HG03469 (cell line): ENCODE measurements around the gene NTN1.

Source experiments
- ATAC-seq: cut with Tn5 transposase; IDR thresholded peaks from one replicate; pipeline ENCODE4 v1.9.1; 2021; ENCODE audit warnings: mild to moderate bottlenecking, moderate library complexity, moderate number of reproducible peaks; ENCODE audit not compliant: unreplicated experiment

Gene NTN1

DNA sequence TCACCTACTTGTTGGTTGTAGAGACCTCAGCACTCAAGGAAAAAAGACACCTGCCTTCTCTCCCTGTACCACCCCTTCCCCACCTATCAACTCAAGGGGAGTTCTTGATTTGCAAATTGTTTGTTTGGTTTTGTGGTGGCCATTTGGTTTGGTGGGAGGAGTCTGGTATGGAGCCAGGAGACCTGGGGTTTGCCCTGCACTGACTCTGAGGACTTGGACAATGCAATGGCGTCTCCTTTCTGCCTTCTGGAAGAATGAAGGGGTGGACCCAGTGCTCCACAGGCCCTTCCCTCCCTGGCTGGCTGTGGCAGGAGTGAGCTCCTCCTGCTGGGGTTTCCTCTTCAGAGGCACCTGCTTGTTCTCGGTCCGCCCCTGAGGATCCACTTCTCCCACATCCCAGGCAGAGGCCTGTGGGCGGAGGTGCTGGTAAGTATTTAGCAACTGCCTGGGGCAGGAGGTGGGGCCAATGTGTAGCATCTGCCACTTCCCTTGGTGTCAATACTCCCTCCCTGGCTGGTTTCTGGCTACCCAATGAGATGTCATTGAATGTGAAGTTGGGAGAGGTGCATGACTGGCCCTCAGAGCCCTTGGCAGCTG lies 164.5 kb downstream of the NTN1 start:
- ATAC-seq = no peak

DNA sequence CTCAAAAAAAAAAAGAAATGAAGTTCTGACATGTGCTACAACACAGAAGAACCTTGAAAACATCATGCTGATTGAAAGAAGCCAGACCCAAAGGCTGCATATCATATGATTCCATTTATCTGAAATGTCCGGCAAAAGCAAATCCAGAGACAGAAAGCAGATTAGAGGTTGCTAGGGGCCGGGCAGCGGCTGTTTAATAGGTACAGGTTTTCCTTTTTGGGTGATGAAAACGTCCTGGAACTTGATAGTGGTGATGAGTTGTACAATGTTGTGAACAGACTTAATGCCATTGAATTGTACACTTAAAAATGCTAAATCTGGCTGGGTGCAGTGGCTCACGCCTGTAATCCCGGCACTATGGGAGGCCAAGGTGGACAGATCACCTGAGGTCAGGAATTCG lies 166.5 kb downstream of the NTN1 start:
- ATAC-seq = no peak

DNA sequence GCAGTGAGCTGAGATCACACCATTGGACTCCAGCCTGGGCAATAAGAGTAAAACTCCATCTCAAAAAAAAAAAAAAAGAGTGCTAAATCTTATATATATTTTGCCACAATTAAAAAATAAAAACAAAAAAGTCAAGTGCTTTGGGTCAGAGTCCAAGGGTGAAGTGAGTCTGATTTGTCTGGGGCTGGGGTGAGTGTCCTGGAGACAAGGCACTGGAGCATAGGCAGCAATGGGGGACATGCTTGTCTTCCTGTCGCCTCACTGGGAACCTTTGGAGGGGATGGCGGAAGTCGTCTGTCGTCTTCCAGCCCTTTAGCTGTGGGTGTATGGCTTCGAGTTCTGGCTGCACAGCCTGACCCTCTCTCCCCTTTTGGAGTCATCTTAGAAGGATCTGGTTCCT lies 167.1 kb downstream of the NTN1 start:
- no peak for ATAC-seq

- ATAC-seq = no peak
Observed at GRCh38 chr17:9189870-9190269, 168.6 kb downstream of the NTN1 start.

- no peak for ATAC-seq
Observed at GRCh38 chr17:9192010-9192409, 170.7 kb downstream of the NTN1 start.

DNA sequence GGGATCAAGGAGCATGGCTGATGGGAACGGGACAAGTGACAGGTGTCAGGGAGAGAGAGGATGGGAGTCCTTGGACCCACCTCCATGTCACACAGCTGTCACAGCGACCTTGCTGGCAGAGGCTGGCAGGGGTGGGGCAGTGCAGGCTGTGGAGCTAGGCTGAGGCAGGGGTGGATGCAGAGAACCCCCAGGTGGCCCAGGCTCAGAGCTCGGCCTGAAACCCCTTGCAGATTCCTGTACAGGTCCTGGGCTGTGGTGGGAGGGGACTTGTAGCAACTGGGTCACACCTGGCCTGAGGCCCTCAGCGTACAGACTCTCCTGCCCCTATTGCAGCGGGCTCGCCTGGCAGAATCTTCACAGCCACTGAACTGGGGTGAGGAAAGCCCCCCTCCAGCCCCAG lies 174.1 kb downstream of the NTN1 start:
- no peak for ATAC-seq

DNA sequence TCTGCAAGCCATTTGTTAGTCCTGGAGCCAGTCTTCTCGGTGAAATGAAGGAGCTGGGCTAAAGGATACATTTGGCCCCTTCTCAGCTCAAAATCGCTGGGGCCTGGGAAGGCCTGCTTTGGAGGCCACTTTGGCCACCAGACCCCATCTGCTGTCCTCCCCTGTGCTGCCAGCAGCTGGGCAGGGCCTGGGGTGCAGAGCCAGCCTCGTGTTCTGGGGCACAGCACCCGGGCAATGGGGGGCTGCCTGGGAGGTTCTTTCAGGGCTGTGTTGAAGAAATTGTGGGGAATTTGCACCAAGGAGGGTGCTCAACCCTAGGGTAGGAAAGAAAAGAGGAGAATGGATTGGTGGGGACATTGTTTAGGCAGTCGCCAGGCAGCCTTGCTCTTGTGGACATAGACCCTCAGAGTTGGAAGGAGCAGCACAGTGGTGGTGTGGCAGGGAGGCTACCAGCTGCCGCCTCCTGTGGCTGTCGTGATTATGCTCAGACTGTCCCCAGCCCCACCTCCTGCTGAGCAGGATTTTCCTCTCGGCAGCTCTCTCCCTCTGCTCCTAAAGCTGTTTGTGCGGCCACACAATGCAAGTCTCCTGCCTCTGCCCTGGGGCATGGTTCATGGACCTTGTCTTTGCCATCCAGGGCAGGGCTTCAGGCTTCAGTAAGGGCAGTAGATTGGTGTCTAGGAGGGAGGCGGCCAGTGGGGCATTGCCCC lies 174.8 kb downstream of the NTN1 start:
- no peak for ATAC-seq

DNA sequence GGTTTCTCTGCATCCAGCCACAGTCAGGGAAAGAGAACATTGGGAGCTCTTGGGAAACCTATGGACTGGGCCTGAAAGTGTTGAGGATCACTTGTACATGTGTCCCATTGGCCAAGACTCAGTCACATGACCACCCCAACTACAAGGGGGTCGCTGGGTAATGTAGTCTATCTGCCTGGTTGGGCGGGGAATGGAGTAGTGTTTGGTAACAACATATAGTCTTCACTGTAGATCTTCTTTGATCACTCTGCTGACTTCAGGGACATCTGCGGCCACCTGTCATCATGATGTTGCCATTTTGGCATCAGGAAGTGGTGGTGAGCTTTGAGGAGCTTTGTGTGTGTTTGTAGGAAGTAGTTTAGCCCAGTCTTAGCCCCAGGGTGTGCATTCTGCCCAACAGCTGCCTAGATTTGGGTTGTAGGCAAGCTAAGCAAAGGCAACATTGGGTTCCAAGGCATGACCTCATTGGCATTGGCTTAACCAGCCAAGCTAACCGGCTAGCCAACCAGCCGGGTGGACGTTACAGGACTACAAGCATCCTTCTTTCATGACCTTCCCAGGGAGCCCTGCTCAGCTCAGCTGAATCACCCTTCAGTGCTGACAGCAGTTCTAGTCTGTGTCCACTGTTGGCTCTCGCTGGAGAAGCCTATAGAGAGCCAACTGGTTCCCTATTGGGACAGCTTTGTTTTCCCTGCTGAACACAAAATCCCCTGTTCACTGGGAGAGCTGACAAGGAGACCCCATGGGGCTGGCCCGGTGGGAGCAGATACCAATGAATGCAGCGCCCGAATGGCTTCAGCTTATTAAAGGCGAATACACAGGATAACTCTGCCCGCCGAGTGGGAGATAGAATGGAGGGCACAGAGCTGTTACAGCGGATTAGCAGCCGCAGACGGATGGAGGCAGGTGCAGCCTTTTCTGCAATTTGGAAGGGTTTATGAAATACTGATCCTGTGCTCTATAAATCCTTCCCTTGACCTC lies 178.6 kb downstream of the NTN1 start:
- ATAC-seq = no peak

DNA sequence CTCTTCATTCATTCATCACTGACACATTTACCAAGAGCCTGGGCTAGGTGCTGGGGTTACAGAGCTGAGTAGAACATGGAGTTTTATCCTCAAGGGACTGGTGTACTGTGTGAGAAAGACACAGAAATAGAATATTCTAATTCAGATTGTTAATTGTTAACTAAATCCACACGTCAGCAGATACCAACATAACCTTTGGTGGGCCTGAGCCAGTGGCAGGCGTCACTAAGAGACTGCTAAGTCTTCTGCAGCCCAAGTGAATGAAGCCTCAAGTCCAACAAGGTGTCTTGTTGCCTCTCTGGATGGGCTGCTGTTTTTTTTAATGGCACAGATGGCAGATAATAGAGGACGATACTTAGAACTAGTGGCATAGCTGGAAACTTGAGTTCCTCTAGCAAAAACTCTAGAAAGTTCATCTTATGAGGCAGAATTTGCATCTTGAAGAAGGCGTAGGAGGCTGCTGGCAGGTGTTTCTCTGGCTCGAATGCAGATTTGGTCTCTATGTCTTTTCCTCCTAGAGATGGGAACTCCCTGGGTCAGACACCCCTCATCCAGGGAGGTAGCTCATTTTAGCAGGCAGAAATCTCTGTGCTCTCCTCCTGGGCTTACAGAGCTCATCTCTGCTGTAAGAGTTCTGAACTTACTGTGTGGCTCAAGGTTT lies 179.5 kb downstream of the NTN1 start:
- no peak for ATAC-seq

DNA sequence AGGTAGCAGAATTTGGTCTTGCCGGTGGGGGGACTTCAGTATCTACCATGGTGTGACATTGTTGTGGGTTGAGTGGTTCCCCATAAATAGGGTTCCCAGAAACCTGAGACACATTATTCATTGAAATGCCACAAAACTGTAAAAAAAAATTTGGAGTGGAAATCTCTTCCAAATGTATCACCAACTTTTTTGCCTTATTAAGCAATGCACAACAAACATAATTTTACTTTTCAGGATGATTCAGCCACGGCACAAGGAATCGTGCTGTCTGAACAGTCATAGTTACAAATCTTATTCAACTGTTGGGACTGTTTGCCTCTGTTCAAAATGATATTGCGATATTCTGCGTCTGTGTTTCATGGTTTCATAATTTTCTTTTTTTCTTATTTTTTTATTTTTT lies 181.2 kb downstream of the NTN1 start:
- ATAC-seq = no peak

DNA sequence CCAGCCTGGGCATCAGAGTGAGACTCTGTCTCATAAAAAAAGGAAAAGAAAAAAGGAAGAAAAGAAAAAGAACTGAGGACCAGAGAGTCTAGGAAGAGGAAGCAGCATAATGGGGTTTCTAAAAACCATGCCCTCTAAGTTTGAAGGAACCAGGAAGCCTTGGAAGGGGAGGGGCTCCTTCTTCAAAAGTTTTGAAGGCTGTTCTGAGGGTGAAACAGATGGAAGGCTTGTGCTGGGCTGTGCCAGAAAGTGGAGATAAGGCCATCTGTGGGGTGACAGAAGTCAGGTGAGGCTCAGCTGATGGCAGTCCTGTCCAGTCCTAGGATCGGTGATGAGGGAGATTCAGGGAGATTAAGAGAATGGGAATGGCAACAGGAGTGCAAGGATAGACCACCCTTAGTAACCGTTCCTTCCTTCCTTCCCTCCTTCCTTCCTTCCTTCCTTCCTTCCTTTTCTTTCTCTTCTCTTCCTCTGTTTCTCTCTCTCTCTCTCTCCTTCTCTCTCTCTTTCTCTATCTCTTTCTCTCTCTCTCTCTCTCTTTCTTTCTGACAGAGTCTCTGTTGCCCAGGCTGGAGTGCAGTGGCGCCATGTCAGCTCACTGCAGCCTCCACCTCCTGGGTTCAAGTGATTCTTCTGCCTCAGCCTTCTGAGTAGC lies 182.6 kb downstream of the NTN1 start:
- ATAC-seq = no peak

DNA sequence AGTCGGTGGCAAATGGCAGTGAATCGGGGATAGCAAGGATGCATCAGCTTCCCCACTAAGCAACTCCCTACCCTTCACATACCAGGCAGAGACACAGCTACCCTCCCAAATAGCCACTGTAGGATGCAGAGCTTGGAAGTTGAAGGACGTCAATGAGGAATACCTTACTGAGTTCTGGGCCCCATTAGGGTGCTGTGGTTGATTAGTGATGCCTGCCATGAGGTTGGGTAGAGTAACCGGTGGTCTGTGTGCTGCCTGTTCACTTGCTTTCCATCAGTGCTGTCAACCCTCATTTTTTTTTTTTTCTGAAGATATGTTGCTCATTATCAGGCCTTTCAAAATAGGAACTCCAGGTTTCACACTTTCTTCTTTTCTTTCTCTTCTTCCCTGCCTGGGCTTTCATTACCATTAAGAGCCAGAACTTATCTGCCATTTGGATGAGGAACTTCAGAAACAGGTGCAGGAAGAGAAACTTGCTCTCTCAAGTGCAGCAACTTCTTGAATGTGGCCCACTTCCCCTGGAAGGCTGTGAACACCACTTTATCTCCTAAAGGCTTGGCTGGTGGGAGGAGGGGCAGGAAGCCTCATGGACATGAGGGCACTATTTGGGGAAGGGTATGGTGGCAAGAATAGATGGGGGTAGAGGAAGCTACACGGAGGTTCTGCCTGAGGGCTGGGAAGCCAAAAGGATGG lies 183.5 kb downstream of the NTN1 start:
- no peak for ATAC-seq

- ATAC-seq = no peak
Observed at GRCh38 chr17:9205520-9206409, 184.5 kb downstream of the NTN1 start.

GRCh38 chr17:9206410-9206703 lies 185.0 kb downstream of the NTN1 start:
- ATAC-seq = no peak

DNA sequence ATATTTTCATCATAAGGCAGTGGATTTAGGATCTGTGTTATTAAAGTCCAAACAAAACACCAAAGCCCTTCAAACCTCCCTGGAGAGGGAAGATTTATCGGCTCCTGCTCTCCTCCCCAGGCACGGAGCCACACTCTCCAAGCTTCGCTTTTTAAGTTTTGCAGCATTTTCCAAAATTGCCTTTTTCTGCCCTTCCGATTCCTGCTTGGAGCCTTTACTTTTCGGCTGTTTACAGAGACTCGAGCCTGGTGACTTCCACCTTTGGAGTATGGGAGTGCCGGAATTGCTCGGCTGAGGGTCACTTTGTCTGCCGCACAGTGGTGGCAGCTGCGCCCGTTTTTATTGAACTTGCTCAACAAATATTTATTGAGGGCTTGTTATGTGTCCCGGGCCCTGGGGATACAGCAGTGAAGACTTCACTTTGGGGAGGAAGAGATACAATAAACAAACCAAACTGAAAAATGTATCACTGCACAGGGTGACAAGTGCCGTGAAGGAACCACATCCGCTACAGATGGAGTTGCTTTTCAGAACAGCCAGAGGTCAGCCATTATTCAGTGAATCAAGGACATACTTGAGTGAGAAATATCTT lies 185.5 kb downstream of the NTN1 start:
- ATAC-seq = no peak

GRCh38 chr17:9208381-9209105 lies 187.2 kb downstream of the NTN1 start:
- no peak for ATAC-seq

DNA sequence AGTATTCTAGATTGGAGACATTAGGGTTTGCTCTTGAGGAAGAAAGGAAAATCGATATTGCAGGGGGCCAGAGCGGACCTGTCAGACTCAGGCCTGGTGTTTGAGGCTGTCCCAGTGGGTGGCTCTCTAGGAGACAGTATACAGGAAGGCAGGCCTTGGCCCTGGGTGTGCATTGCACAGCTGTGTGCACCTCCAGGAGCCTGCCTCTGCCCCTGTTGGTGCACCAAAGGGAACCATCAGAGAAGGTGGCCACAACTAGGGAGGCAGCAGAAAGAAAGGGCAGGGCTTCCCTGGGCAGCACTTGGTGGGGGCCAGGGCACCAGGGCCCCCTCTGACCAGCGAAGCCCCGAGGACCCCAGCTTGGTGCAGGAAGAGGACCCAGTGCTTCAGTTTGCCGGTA lies 188.0 kb downstream of the NTN1 start:
- ATAC-seq = no peak

- no peak for ATAC-seq
Observed at GRCh38 chr17:9209781-9210370, 188.6 kb downstream of the NTN1 start.
